HL-60 (cell line): ENCODE results near the gene TPH2.

ENCODE experiments used
- DNase-seq, 2 experiments: peaks; one replicate each; pipeline ENCODE4 v3.0.0-alpha.2; 2010 to 2020; ENCODE audit warnings: low read depth in 1 of 2, low spot score in 1 of 2
- H3K27ac ChIP-seq: fragments of 250-450 bp; sonication (Bioruptor Pico); replicated peaks from 2 replicates; pipeline ENCODE4 v1.5.1; 2020; ENCODE audit warnings: mild to moderate bottlenecking, moderate library complexity
- H3K27me3 ChIP-seq: fragments of 250-450 bp; sonication (Bioruptor Pico); 2 replicates; pipeline ENCODE4 v1.5.1; 2021; ENCODE audit warnings: mild to moderate bottlenecking, moderate library complexity; ENCODE audit not compliant: insufficient read depth, poor library complexity, severe bottlenecking
- H3K4me3 ChIP-seq: replicated peaks from 2 replicates; pipeline ENCODE4 v1.5.1; 2011; ENCODE audit warnings: mild to moderate bottlenecking, control low read depth, low read length; ENCODE audit not compliant: insufficient read depth
- CTCF ChIP-seq: IDR thresholded peaks from one replicate; pipeline ENCODE4 v1.5.1; 2011; ENCODE audit warnings: low read length, control low read depth, inconsistent platforms; ENCODE audit not compliant: insufficient read depth
- GABPA ChIP-seq: IDR thresholded peaks from 2 replicates; pipeline ENCODE4 v1.6.1; 2012; ENCODE audit warnings: low read depth
- POLR2AphosphoS5 ChIP-seq: IDR thresholded peaks from 2 replicates; pipeline ENCODE4 v1.6.1; 2012; ENCODE audit warnings: low read depth
- SPI1 ChIP-seq: IDR thresholded peaks from 2 replicates; pipeline ENCODE4 v1.6.1; 2012; ENCODE audit warnings: low read depth, mild to moderate bottlenecking, borderline replicate concordance
- TF ChIP-seq, protein P1 (sequence below): IDR thresholded peaks from 2 replicates; pipeline ENCODE4 v1.6.1; 2012; ENCODE audit warnings: low read depth; ENCODE audit not compliant: insufficient replicate concordance

The TPH2 gene

GRCh38 chr12:71958457-71958856 lies 19.8 kb downstream of the TPH2 start:
- TF ChIP-seq SPI1 (no peak), CTCF (no peak), GABPA (no peak), POLR2AphosphoS5 (no peak)
- TF ChIP-seq, protein P1, sequence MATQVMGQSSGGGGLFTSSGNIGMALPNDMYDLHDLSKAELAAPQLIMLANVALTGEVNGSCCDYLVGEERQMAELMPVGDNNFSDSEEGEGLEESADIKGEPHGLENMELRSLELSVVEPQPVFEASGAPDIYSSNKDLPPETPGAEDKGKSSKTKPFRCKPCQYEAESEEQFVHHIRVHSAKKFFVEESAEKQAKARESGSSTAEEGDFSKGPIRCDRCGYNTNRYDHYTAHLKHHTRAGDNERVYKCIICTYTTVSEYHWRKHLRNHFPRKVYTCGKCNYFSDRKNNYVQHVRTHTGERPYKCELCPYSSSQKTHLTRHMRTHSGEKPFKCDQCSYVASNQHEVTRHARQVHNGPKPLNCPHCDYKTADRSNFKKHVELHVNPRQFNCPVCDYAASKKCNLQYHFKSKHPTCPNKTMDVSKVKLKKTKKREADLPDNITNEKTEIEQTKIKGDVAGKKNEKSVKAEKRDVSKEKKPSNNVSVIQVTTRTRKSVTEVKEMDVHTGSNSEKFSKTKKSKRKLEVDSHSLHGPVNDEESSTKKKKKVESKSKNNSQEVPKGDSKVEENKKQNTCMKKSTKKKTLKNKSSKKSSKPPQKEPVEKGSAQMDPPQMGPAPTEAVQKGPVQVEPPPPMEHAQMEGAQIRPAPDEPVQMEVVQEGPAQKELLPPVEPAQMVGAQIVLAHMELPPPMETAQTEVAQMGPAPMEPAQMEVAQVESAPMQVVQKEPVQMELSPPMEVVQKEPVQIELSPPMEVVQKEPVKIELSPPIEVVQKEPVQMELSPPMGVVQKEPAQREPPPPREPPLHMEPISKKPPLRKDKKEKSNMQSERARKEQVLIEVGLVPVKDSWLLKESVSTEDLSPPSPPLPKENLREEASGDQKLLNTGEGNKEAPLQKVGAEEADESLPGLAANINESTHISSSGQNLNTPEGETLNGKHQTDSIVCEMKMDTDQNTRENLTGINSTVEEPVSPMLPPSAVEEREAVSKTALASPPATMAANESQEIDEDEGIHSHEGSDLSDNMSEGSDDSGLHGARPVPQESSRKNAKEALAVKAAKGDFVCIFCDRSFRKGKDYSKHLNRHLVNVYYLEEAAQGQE = no peak
- Histone ChIP-seq H3K27ac (no peak overlapping the region), H3K27me3 (peaks cover 2% of the 10 kb centered on the region), H3K4me3 (no peak overlapping the region)
- DNase-seq = no peak

- H3K4me3 ChIP-seq = no peak overlapping the region
- H3K27ac ChIP-seq = no peak overlapping the region
- DNase-seq = no peak
- peaks cover 2% of the 10 kb centered on the region for H3K27me3 ChIP-seq
- TF ChIP-seq POLR2AphosphoS5 (no peak), CTCF (no peak), SPI1 (no peak), GABPA (no peak)
- TF ChIP-seq, protein P1 = no peak
Measured at GRCh38 chr12:71958993-71959578, 20.4 kb downstream of the TPH2 start.

DNA sequence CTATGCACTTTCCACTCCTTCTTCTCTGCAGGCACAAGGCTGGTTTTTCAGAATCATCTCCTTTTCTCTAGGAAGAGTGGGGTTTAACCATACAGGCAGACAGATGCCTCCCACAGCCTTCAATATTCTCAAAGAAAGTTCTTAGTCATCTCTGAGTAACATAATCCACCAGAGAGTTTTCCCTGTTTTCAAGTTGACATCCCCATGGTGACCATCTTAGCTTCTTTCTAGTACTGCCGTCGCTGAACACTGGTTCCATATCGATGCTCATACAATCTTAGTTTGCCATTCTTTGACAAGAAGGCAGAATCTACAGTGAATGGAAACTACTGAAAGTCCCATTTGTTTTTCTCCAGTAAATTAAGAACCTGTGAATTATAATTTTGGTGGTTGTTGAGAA lies 28.6 kb downstream of the TPH2 start:
- H3K27me3 ChIP-seq = no peaks in the 10 kb centered on the region
- H3K4me3 ChIP-seq = no peak overlapping the region
- no peak for TF ChIP-seq SPI1
- TF ChIP-seq CTCF = no peak
- TF ChIP-seq, protein P1 = no peak
- TF ChIP-seq GABPA = no peak
- TF ChIP-seq POLR2AphosphoS5 = no peak
- H3K27ac ChIP-seq = no peak overlapping the region
- DNase-seq = no peak
